Gastrocnemius medialis (tissue), 4 donors: ENCODE measurements around the gene SSTR5.

Source experiments
- CTCF ChIP-seq, 5 experiments: fragments of 450-650 bp in 3 of 5; fragments of 200-600 bp in 2 of 5; sonication (generic) in 2 of 5; IDR thresholded peaks in 4 of 5; conservative IDR thresholded peaks in 1 of 5; 1 replicate in 4 of 5; 2 replicates in 1 of 5; pipeline ENCODE4 v1.5.1; 2016 to 2019; ENCODE audit warnings: antibody characterized with exemption in 5 of 5, mild to moderate bottlenecking in 3 of 5, moderate library complexity in 3 of 5
- POLR2A ChIP-seq, 2 donors: fragments of 450-650 bp; IDR thresholded peaks; one replicate each; pipeline ENCODE4 v1.6.1; 2017; ENCODE audit warnings: antibody characterized with exemption in 2 of 2, mild to moderate bottlenecking in 2 of 2, moderate library complexity in 2 of 2

DNA sequence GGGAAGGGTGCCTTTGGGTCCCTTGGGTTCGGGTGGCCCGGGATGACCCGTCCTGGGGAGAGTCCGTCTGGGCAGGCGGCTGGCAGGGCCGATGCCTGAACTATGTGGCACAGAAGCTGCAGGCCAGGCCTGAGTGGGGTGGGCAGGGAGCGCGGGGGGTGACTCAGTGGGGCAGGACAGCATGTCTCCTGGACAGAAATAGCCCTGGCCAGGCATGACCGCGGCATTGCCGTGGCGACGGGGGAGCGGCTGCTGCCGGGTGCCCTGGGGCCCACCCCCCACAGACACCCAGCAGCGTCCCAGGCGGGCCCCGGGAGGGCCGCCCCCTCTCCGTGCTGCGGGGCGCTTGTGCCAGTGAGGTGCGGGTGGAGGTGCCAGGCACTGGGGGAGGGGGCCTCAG lies 25.3 kb downstream of the SSTR5 start:
- TF ChIP-seq CTCF (IDR thresholded peaks at IDR 0.05 in 4 of 5, conservative IDR thresholded peaks at IDR 0.05 in 1 of 5) (no peak), POLR2A (IDR thresholded peaks at IDR 0.05) (peak; percentile 40 to 61)
